Jurkat, Clone E6-1 (cell line): ENCODE data around the gene HERC2.
"Not testable (repeated sequence)": the region's sequence is repeated elsewhere in the genome, so short reads cannot be mapped to it uniquely, and the experiment has no call there.

ENCODE experiments used
- DNase-seq: peaks from one replicate; pipeline ENCODE4 v3.0.0-alpha.2; 2011; ENCODE audit warnings: low read depth, low spot score
- H3K4me3 ChIP-seq: 2 replicates; pipeline ENCODE4 v1.5.1; 2011; ENCODE audit warnings: mild to moderate bottlenecking, low read length, control low read depth, moderate library complexity

HERC2 gene

GRCh38 chr15:28231336-28231735, 90.6 kb downstream of the HERC2 start:
- not testable (repeated sequence) for H3K4me3 ChIP-seq, DNase-seq

GRCh38 chr15:28228990-28229640, 92.9 kb downstream of the HERC2 start:
- DNase-seq, H3K4me3 ChIP-seq: not testable (repeated sequence)

- no peak for DNase-seq
- no peak overlapping the region for H3K4me3 ChIP-seq
Measured at GRCh38 chr15:28228096-28228495, 93.9 kb downstream of the HERC2 start.

- not testable (repeated sequence) for H3K4me3 ChIP-seq, DNase-seq
Measured at GRCh38 chr15:28227303-28227702, 94.7 kb downstream of the HERC2 start.

- not testable (repeated sequence) for DNase-seq, H3K4me3 ChIP-seq
Measured at GRCh38 chr15:28222612-28223011, 99.4 kb downstream of the HERC2 start.

- not testable (repeated sequence) for DNase-seq, H3K4me3 ChIP-seq
Measured at GRCh38 chr15:28221696-28222095, 100.3 kb downstream of the HERC2 start.

- no peak overlapping the region for H3K4me3 ChIP-seq
- no peak for DNase-seq
Measured at GRCh38 chr15:28219116-28219515, 102.9 kb downstream of the HERC2 start.

- DNase-seq, H3K4me3 ChIP-seq: not testable (repeated sequence)
Measured at GRCh38 chr15:28216946-28217546, 104.9 kb downstream of the HERC2 start.

GRCh38 chr15:28215521-28215920, 106.5 kb downstream of the HERC2 start:
- H3K4me3 ChIP-seq, DNase-seq: not testable (repeated sequence)

GRCh38 chr15:28214006-28214790, 107.8 kb downstream of the HERC2 start:
- H3K4me3 ChIP-seq, DNase-seq: not testable (repeated sequence)

- not testable (repeated sequence) for DNase-seq, H3K4me3 ChIP-seq
Measured at GRCh38 chr15:28213393-28213792, 108.6 kb downstream of the HERC2 start.

GRCh38 chr15:28208583-28208982, 113.4 kb downstream of the HERC2 start:
- DNase-seq = no peak

GRCh38 chr15:28205640-28206039, 116.3 kb downstream of the HERC2 start:
- DNase-seq, H3K4me3 ChIP-seq: not testable (repeated sequence)

More at GRCh38 chr15:28208583-28208982, 113.4 kb downstream of the HERC2 start:
- H3K4me3 ChIP-seq = no peak overlapping the region

GRCh38 chr15:28203055-28203828, 118.7 kb downstream of the HERC2 start:
- H3K4me3 ChIP-seq = not testable (repeated sequence)
- peak; percentile 33 for DNase-seq

GRCh38 chr15:28202124-28202523, 119.9 kb downstream of the HERC2 start:
- DNase-seq, H3K4me3 ChIP-seq: not testable (repeated sequence)

GRCh38 chr15:28198215-28198614, 123.8 kb downstream of the HERC2 start:
- H3K4me3 ChIP-seq, DNase-seq: not testable (repeated sequence)

GRCh38 chr15:28197694-28198093, 124.3 kb downstream of the HERC2 start:
- not testable (repeated sequence) for DNase-seq

GRCh38 chr15:28196581-28196980, 125.4 kb downstream of the HERC2 start:
- not testable (repeated sequence) for DNase-seq, H3K4me3 ChIP-seq

More at GRCh38 chr15:28197694-28198093, 124.3 kb downstream of the HERC2 start:
- not testable (repeated sequence) for H3K4me3 ChIP-seq

GRCh38 chr15:28192772-28193171, 129.2 kb downstream of the HERC2 start:
- no peak overlapping the region for H3K4me3 ChIP-seq
- no peak for DNase-seq
